Sigmoid colon (tissue), 4 donors: ENCODE measurements around the gene CLOCK.

Experiments
- POLR2A ChIP-seq, 2 donors: fragments of 450-650 bp; IDR thresholded peaks; one replicate each; pipeline ENCODE4 v1.6.1; 2016; ENCODE audit warnings: antibody characterized with exemption in 2 of 2, mild to moderate bottlenecking in 2 of 2, moderate library complexity in 2 of 2
- POLR2AphosphoS5 ChIP-seq, 4 donors: sonication (generic); formaldehyde crosslinking; IDR thresholded peaks; one replicate each; pipeline ENCODE4 v1.6.1; 2017; ENCODE audit warnings: antibody characterized with exemption in 4 of 4
- TF ChIP-seq, protein P1 (sequence below), 4 experiments: fragments of 450-650 bp in 3 of 4; fragments of 200-600 bp in 1 of 4; IDR thresholded peaks; one replicate each; pipeline ENCODE4 v1.5.1; 2016 to 2019; ENCODE audit warnings: antibody characterized with exemption in 4 of 4, mild to moderate bottlenecking in 3 of 4, moderate library complexity in 2 of 4

DNA sequence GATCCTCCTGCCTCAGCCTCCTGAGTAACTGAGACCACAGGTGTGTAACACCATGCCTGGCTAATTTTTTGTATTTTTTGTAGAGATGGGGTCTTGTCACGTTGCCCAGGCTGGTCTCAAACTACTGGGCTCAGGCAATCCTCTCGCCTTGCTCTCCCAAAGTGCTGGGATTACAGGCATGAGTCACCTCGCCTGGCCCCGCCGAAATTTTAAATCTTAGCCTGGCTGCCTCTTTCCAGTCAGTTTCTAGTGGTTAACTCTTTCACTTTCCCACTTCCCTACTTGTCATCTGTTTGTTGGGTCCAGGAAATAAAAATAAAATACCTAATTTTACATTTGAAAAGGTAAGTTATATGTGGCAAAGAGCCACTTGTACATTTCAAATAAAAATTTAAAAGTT lies 88.5 kb downstream of the CLOCK start:
- TF ChIP-seq, protein P1, sequence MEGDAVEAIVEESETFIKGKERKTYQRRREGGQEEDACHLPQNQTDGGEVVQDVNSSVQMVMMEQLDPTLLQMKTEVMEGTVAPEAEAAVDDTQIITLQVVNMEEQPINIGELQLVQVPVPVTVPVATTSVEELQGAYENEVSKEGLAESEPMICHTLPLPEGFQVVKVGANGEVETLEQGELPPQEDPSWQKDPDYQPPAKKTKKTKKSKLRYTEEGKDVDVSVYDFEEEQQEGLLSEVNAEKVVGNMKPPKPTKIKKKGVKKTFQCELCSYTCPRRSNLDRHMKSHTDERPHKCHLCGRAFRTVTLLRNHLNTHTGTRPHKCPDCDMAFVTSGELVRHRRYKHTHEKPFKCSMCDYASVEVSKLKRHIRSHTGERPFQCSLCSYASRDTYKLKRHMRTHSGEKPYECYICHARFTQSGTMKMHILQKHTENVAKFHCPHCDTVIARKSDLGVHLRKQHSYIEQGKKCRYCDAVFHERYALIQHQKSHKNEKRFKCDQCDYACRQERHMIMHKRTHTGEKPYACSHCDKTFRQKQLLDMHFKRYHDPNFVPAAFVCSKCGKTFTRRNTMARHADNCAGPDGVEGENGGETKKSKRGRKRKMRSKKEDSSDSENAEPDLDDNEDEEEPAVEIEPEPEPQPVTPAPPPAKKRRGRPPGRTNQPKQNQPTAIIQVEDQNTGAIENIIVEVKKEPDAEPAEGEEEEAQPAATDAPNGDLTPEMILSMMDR (IDR thresholded peaks at IDR 0.05) = no peak
- TF ChIP-seq POLR2A (IDR thresholded peaks at IDR 0.05) (no peak), POLR2AphosphoS5 (IDR thresholded peaks at IDR 0.05) (no peak)
